Neural progenitor cell (in vitro differentiated cells): Measurements from ENCODE around the gene UNCX. TPM values are rescaled to one million over a fixed set of nuclear protein-coding genes. Genes with fewer than 3 reads are reported as not detected.

ENCODE experiments used
- DNase-seq: peaks from one replicate; pipeline ENCODE4 v3.0.0-alpha.2; 2016; ENCODE audit warnings: low spot score
- H2AFZ ChIP-seq: fragments of 200-600 bp; sonication (generic); replicated peaks from 2 replicates; pipeline ENCODE4 v1.6.1; 2016; ENCODE audit warnings: antibody characterized with exemption
- H3F3A ChIP-seq: fragments of 200-600 bp; sonication (generic); 2 replicates; pipeline ENCODE4 v1.6.1; 2016; ENCODE audit warnings: antibody characterized with exemption, low read depth
- H3K27ac ChIP-seq: fragments of 200-600 bp; sonication (generic); 2 replicates; pipeline ENCODE4 v1.5.1; 2016; ENCODE audit warnings: mild to moderate bottlenecking
- H3K27me3 ChIP-seq: fragments of 200-600 bp; sonication (generic); 2 replicates; pipeline ENCODE4 v1.6.1; 2016; ENCODE audit warnings: mild to moderate bottlenecking, moderate library complexity
- H3K36me3 ChIP-seq: fragments of 200-600 bp; sonication (generic); 2 replicates; pipeline ENCODE4 v1.5.1; 2016
- H3K4me1 ChIP-seq: fragments of 200-600 bp; sonication (generic); 2 replicates; pipeline ENCODE4 v1.6.1; 2016; ENCODE audit warnings: mixed run types
- H3K4me2 ChIP-seq: fragments of 200-600 bp; sonication (generic); 2 replicates; pipeline ENCODE4 v1.6.1; 2016
- H3K4me3 ChIP-seq: fragments of 200-600 bp; sonication (generic); 2 replicates; pipeline ENCODE4 v1.5.1; 2016
- H3K79me2 ChIP-seq: fragments of 200-600 bp; sonication (generic); 2 replicates; pipeline ENCODE4 v1.6.1; 2016; ENCODE audit warnings: low read depth
- H3K9ac ChIP-seq: fragments of 200-600 bp; sonication (generic); 2 replicates; pipeline ENCODE4 v1.6.1; 2016
- H3K9me3 ChIP-seq: fragments of 200-600 bp; sonication (generic); 2 replicates; pipeline ENCODE4 v1.5.1; 2016; ENCODE audit warnings: low read depth
- H4K20me1 ChIP-seq: fragments of 200-600 bp; sonication (generic); 2 replicates; pipeline ENCODE4 v1.6.1; 2016; ENCODE audit warnings: low read depth
- H3K27ac Mint-ChIP-seq: 3 replicates; pipeline ENCODE4 v1.8.0; 2021; ENCODE audit warnings: mixed read lengths
- H3K27me3 Mint-ChIP-seq: 2 replicates; pipeline ENCODE4 v1.8.0; 2022; ENCODE audit warnings: low read depth, mild to moderate bottlenecking, inconsistent platforms, moderate library complexity, mixed read lengths; ENCODE audit not compliant: insufficient read depth
- H3K36me3 Mint-ChIP-seq: 3 replicates; pipeline ENCODE4 v1.8.0; 2021; ENCODE audit warnings: mixed read lengths
- H3K4me1 Mint-ChIP-seq: 3 replicates; pipeline ENCODE4 v1.8.0; 2021; ENCODE audit warnings: mixed read lengths
- H3K4me3 Mint-ChIP-seq: 3 replicates; pipeline ENCODE4 v1.8.0; 2021; ENCODE audit warnings: mild to moderate bottlenecking, moderate library complexity, mixed read lengths
- H3K9me3 Mint-ChIP-seq: 3 replicates; pipeline ENCODE4 v1.8.0; 2020; ENCODE audit warnings: mixed read lengths
- EZH2 ChIP-seq: fragments of 200-600 bp; sonication (generic); IDR thresholded peaks from 2 replicates; pipeline ENCODE4 v1.6.1; 2017; ENCODE audit warnings: antibody characterized with exemption, mild to moderate bottlenecking, moderate library complexity
- EZH2phosphoT487 ChIP-seq: fragments of 200-600 bp; sonication (generic); IDR thresholded peaks from 2 replicates; pipeline ENCODE4 v1.6.1; 2017; ENCODE audit warnings: antibody characterized with exemption
- total RNA-seq: library from RNA; depleted of rRNA; stranded (reverse); fragments of >200 nt; gene quantifications from 2 replicates; pipeline ENCODE4 v1.2.3, GENCODE V29; 2015; ENCODE audit warnings: low replicate concordance
- TF ChIP-seq, protein P1 (sequence below): fragments of 200-600 bp; sonication (generic); IDR thresholded peaks from 2 replicates; pipeline ENCODE4 v1.5.1; 2017; ENCODE audit warnings: antibody characterized with exemption, mild to moderate bottlenecking

UNCX gene
- total RNA-seq, 1 donor from 2014 or later, result not detected

DNA sequence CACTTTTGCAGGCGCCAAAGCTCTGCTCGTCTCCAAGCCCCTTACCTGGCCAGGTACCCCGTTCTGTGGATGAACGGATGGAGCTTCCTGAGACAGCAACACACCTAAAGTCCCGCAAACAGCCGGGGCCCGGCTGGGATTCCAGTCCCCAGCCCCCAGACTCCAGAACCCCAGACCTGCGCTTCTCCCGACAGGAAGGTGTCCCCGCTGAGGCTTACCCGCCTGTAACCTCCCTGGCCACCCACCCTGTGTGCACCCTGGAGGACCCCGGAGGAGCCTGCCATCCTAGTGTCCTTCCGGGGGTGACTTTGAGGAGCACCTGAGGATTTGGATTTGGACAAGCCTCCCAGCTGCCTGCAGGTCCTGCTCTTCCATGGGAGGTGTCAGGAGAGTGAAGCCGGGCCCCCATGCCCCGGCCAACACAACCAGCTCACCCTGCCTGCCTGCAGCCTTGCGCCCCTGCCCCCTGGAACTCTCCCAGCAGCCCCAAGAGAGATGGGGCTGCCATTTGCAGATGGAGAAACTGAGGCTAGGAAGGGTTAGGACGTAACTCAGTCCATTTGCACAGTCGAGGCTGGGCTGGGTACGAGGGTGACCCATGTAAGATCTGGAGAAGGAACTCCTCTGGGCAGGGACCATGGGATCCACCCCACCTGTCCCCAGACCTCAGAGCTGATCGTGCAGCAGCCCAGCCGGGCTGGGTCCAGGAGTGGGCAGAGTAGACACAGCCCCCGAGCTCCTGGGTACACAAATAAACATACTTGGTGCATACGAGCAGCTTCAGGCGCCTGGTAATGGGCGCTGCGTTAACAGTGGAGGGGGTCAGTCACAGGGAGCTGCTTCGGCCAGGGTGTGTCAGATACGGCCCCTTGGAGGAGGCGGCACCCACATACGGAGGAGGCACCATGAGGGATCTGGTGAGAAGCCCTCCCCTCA is 31.9 kb downstream of the UNCX start:
- no peaks in the 10 kb centered on the region for H3K4me1 ChIP-seq
- TF ChIP-seq, protein P1, sequence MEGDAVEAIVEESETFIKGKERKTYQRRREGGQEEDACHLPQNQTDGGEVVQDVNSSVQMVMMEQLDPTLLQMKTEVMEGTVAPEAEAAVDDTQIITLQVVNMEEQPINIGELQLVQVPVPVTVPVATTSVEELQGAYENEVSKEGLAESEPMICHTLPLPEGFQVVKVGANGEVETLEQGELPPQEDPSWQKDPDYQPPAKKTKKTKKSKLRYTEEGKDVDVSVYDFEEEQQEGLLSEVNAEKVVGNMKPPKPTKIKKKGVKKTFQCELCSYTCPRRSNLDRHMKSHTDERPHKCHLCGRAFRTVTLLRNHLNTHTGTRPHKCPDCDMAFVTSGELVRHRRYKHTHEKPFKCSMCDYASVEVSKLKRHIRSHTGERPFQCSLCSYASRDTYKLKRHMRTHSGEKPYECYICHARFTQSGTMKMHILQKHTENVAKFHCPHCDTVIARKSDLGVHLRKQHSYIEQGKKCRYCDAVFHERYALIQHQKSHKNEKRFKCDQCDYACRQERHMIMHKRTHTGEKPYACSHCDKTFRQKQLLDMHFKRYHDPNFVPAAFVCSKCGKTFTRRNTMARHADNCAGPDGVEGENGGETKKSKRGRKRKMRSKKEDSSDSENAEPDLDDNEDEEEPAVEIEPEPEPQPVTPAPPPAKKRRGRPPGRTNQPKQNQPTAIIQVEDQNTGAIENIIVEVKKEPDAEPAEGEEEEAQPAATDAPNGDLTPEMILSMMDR, result no peak
- TF ChIP-seq EZH2phosphoT487 (no peak), EZH2 (no peak)
- Mint-ChIP-seq H3K4me3 (no peak overlapping the region), H3K9me3 (no peaks in the 10 kb centered on the region), H3K4me1 (peaks cover 10% of the 10 kb centered on the region), H3K36me3 (no peaks in the 10 kb centered on the region), H3K27ac (no peak overlapping the region), H3K27me3 (peaks cover 12% of the 10 kb centered on the region)
- H3F3A ChIP-seq, result no peaks in the 10 kb centered on the region
- H3K79me2 ChIP-seq, result no peaks in the 10 kb centered on the region
- H3K9ac ChIP-seq, result no peak overlapping the region
- no peak overlapping the region for H3K27ac ChIP-seq
- H3K27me3 ChIP-seq, result peaks cover 70% of the 10 kb centered on the region
- H3K36me3 ChIP-seq, result no peaks in the 10 kb centered on the region
- no peaks in the 10 kb centered on the region for H3K9me3 ChIP-seq
- H4K20me1 ChIP-seq, result no peaks in the 10 kb centered on the region
- no peak overlapping the region for H2AFZ ChIP-seq
- H3K4me2 ChIP-seq, result no peak overlapping the region
- H3K4me3 ChIP-seq, result no peak overlapping the region
- no peak for DNase-seq

DNA sequence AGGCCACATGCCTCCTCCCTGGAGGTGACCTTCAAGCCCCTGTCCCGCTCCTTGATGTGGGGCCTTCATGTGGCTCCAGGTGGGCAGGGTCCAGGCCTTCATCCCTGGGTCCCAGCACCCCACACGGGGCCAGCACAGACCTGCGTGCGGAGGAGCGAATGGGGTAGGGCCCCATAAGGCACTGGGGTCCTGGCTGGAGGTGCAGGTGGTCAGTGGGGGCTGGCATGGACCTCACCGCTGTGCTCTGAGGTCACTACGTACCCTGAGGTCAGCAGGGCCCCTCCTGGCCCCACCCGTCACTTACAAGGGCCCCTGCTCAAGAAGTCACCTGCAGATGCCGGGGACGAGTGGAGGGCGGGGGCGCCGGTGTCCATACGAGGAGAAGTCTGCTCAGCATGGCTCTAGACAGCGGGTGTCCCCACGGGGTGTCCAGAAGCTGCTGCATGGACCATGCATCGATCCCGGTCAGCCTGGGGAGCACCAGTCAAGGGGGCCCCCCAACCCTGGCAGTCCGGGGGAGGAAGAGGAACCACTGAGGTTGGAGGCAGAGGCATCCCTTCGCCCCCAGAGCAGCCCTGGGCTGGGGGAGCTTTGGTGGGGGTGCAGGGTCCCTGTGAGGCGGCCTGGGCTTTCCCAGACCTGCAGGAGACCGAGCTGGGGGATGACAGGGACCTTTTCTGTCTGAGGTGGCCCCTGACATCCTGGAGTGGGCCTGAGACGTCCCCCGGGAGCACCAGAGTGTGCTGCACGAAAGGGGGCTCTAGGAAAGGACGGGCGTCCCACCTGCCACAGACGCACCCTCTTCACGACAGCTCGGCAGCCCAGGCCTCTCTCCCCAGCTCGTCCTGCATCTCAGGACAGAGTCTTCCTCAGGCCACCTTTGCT is 34.6 kb downstream of the UNCX start:
- Histone ChIP-seq H3K36me3 (no peaks in the 10 kb centered on the region), H3K4me2 (no peak overlapping the region), H3F3A (peaks cover 3% of the 10 kb centered on the region), H3K79me2 (no peaks in the 10 kb centered on the region), H3K27ac (no peak overlapping the region), H4K20me1 (no peaks in the 10 kb centered on the region), H3K27me3 (peaks cover 53% of the 10 kb centered on the region), H3K9ac (no peak overlapping the region), H3K9me3 (no peaks in the 10 kb centered on the region), H3K4me3 (no peak overlapping the region), H2AFZ (no peak overlapping the region), H3K4me1 (no peaks in the 10 kb centered on the region)
- H3K4me1 Mint-ChIP-seq, result peaks cover 5% of the 10 kb centered on the region
- H3K36me3 Mint-ChIP-seq, result no peaks in the 10 kb centered on the region
- peaks cover 15% of the 10 kb centered on the region for H3K27me3 Mint-ChIP-seq
- no peak for DNase-seq
- H3K9me3 Mint-ChIP-seq, result peaks cover 3% of the 10 kb centered on the region
- H3K4me3 Mint-ChIP-seq, result no peak overlapping the region
- TF ChIP-seq, protein P1, result no peak
- TF ChIP-seq EZH2 (no peak), EZH2phosphoT487 (no peak)
- no peak overlapping the region for H3K27ac Mint-ChIP-seq

DNA sequence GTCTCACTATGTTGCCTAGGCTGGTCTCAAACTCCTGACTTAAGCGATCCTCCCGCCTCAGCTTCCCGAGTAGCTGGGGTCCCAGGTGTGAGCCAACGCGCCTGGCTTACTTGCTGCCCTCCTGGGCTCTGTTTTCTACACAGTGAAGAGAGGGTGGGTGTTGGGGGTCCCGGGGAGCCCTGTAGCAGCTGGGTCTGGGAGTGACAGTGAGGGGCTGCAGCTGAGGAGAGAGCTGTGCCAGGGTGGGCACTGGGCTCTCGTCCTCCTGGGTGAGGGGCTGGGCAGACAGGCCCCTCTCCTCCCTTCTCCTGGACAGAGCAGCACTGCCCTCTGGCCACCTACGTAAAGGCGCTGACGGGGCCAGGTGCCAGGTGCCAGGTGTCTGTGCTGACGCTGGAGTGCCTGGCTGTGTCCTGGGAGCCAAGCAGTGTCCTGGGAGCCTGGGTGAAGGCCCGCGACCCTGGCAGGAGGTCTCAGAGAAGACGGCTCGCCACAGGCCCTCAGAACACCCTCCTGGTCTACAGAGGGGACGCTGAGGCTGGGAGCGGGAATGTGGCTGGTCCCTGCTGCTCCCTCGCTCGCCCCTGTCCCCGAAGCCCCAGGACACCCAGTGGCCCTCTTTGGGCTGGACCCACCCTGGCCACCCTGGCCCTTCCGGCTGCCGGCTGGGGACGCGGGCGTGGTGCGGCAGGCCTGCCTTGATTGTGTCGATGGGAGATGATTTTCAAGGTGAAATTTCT is 35.6 kb downstream of the UNCX start:
- TF ChIP-seq, protein P1, result no peak
- TF ChIP-seq EZH2phosphoT487 (no peak), EZH2 (no peak)
- Histone ChIP-seq H3K27ac (no peak overlapping the region), H3K9me3 (no peaks in the 10 kb centered on the region), H3F3A (peaks cover 3% of the 10 kb centered on the region), H4K20me1 (no peaks in the 10 kb centered on the region), H2AFZ (no peak overlapping the region), H3K4me3 (no peak overlapping the region), H3K36me3 (no peaks in the 10 kb centered on the region), H3K27me3 (peaks cover 43% of the 10 kb centered on the region), H3K9ac (no peak overlapping the region), H3K4me2 (no peak overlapping the region), H3K79me2 (no peaks in the 10 kb centered on the region), H3K4me1 (no peaks in the 10 kb centered on the region)
- DNase-seq, result no peak
- H3K4me1 Mint-ChIP-seq, result peaks cover 5% of the 10 kb centered on the region
- no peak overlapping the region for H3K27ac Mint-ChIP-seq
- H3K36me3 Mint-ChIP-seq, result no peaks in the 10 kb centered on the region
- H3K9me3 Mint-ChIP-seq, result peaks cover 3% of the 10 kb centered on the region
- H3K4me3 Mint-ChIP-seq, result no peak overlapping the region
- H3K27me3 Mint-ChIP-seq, result peaks cover 15% of the 10 kb centered on the region
